ENCODE data around the gene SPPL3.

SPPL3 gene

DNA sequence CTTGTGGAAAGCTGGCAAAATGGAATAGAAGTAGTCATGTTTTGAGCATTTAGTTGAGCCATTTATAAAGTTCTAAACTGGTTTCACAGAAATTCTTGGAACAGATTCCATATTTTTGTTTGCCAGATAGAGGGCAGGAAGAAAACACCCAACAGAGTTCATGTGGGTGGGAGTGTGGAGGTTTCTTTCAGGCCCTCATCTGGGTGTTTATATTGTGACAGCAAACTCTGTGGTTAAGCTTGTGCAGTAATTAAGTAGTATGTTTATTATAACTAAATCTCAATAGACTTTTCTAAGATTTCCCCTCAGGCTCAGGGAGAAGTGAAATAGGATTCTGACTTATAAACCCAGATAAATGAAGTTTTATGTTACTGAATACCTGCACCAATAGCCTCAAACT, 57.4 kb downstream of the SPPL3 start:
- H3K27ac ChIP-seq (ENCODE audit: low read depth, low read length), result peak overlapping the region; percentile 21; the same call in 1 of the 2 replicates
- no peak overlapping the region for H3K4me3 ChIP-seq (ENCODE audit: insufficient read depth, low read length, poor library complexity, severe bottlenecking)
- H3K9me3 ChIP-seq (ENCODE audit: insufficient read depth, low read length), result no peaks in the 10 kb centered on the region
- no peaks in the 10 kb centered on the region for H4K20me1 ChIP-seq (ENCODE audit: low read depth, low read length)
- no peak overlapping the region for H3K9ac ChIP-seq (ENCODE audit: low read length)
- no peaks in the 10 kb centered on the region for H3K27me3 ChIP-seq (ENCODE audit: low read length)
- no peak for TF ChIP-seq EZH2phosphoT487 (conservative IDR thresholded peaks at IDR 0.05; ENCODE audit: low read length)
- TF ChIP-seq, protein P1, sequence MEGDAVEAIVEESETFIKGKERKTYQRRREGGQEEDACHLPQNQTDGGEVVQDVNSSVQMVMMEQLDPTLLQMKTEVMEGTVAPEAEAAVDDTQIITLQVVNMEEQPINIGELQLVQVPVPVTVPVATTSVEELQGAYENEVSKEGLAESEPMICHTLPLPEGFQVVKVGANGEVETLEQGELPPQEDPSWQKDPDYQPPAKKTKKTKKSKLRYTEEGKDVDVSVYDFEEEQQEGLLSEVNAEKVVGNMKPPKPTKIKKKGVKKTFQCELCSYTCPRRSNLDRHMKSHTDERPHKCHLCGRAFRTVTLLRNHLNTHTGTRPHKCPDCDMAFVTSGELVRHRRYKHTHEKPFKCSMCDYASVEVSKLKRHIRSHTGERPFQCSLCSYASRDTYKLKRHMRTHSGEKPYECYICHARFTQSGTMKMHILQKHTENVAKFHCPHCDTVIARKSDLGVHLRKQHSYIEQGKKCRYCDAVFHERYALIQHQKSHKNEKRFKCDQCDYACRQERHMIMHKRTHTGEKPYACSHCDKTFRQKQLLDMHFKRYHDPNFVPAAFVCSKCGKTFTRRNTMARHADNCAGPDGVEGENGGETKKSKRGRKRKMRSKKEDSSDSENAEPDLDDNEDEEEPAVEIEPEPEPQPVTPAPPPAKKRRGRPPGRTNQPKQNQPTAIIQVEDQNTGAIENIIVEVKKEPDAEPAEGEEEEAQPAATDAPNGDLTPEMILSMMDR (IDR thresholded peaks at IDR 0.05; ENCODE audit: insufficient read depth, low read length, poor library complexity, severe bottlenecking), result no peak
- H3K9me2 ChIP-seq (replicated peaks; ENCODE audit: insufficient read depth, low read length), result no peaks in the 10 kb centered on the region
- H3K36me3 ChIP-seq (ENCODE audit: low read length), result no peaks in the 10 kb centered on the region
- H3K4me2 ChIP-seq (ENCODE audit: low read depth, low read length, poor library complexity, severe bottlenecking), result no peak overlapping the region
- H2AFZ ChIP-seq (ENCODE audit: low read depth, low read length, severe bottlenecking), result no peak overlapping the region
- peaks cover 20% of the 10 kb centered on the region for H3F3A ChIP-seq (ENCODE audit: insufficient read depth)
- H3K79me2 ChIP-seq (ENCODE audit: insufficient read depth, low read length), result peaks cover 43% of the 10 kb centered on the region; the same call in 1 of the 2 replicates

DNA sequence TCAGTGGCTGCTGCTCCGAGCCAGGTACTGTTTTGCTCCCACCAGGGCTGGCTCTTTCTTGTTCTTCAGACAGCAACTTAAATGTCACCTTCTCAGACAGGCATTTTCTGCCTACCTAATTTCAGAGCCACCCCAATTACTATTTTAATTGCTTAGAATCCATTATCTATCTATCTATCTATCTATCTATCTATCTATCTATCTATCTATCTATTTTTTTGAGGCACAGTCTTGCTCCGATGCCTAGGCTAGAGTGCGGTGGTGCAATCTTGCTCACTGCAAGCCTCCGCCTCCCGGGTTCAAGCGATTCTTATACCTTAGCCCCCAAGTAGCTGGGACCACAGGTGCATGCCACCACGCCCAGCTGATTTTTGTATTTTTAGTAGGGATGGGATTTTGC, 58.5 kb downstream of the SPPL3 start:
- TF ChIP-seq, protein P1 (IDR thresholded peaks at IDR 0.05; ENCODE audit: insufficient read depth, low read length, poor library complexity, severe bottlenecking), result no peak
- TF ChIP-seq EZH2phosphoT487 (conservative IDR thresholded peaks at IDR 0.05; ENCODE audit: low read length), result no peak

DNA sequence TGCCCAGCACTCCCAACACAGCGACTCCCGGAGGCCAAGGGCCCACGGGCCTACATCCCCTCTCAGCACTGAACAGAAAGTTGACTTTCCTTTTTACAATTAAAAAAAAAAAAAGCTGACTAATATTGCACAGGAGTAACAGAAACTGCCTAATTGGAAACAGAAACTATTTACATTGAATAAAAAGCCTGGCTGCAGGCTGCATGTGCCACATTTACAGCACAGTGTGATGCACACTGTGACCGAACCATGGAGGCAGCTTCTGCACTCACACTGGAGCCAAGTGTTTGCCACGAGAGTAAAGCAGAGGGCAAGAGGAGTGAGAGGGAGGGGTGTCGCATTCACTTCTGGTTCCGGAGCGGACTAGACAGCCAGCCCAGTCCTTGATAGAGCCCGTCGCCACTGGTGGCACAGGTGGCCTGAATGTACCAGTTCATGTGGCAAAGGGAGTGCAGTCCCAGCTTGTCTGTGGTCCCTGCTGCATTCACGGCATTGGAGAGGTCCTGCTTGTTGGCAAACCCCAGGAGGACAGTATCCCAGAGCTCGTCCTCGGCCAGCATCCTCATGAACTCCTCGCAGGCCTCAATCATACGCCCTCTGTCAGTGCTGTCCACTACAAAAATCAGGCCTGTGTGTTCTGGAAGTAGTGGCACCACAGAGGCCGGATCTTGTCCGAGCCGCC, 59.2 kb downstream of the SPPL3 start:
- no peak overlapping the region for H3K27ac ChIP-seq (ENCODE audit: low read depth, low read length)
- H3K4me2 ChIP-seq (ENCODE audit: low read depth, low read length, poor library complexity, severe bottlenecking), result no peak overlapping the region
- no peaks in the 10 kb centered on the region for H4K20me1 ChIP-seq (ENCODE audit: low read depth, low read length)
- TF ChIP-seq, protein P1 (IDR thresholded peaks at IDR 0.05; ENCODE audit: insufficient read depth, low read length, poor library complexity, severe bottlenecking), result no peak
- TF ChIP-seq EZH2phosphoT487 (conservative IDR thresholded peaks at IDR 0.05; ENCODE audit: low read length), result no peak
- no peaks in the 10 kb centered on the region for H3K9me2 ChIP-seq (replicated peaks; ENCODE audit: insufficient read depth, low read length)
- no peak overlapping the region for H2AFZ ChIP-seq (ENCODE audit: low read depth, low read length, severe bottlenecking)
- no peaks in the 10 kb centered on the region for H3K9me3 ChIP-seq (ENCODE audit: insufficient read depth, low read length)
- peaks cover 20% of the 10 kb centered on the region for H3F3A ChIP-seq (ENCODE audit: insufficient read depth)
- H3K9ac ChIP-seq (ENCODE audit: low read length), result no peak overlapping the region
- H3K79me2 ChIP-seq (ENCODE audit: insufficient read depth, low read length), result peaks cover 33% of the 10 kb centered on the region; the same call in 1 of the 2 replicates
- no peaks in the 10 kb centered on the region for H3K27me3 ChIP-seq (ENCODE audit: low read length)
- no peak overlapping the region for H3K4me3 ChIP-seq (ENCODE audit: insufficient read depth, low read length, poor library complexity, severe bottlenecking)
- H3K36me3 ChIP-seq (ENCODE audit: low read length), result no peaks in the 10 kb centered on the region

More for the DNA sequence above, 58.5 kb downstream of the SPPL3 start:
- Histone ChIP-seq H3K27ac (ENCODE audit: low read depth, low read length) (no peak overlapping the region), H3K79me2 (ENCODE audit: insufficient read depth, low read length) (peaks cover 39% of the 10 kb centered on the region; the same call in 1 of the 2 replicates), H2AFZ (ENCODE audit: low read depth, low read length, severe bottlenecking) (no peak overlapping the region), H4K20me1 (ENCODE audit: low read depth, low read length) (no peaks in the 10 kb centered on the region), H3K27me3 (ENCODE audit: low read length) (no peaks in the 10 kb centered on the region), H3F3A (ENCODE audit: insufficient read depth) (peaks cover 20% of the 10 kb centered on the region), H3K9ac (ENCODE audit: low read length) (no peak overlapping the region), H3K4me2 (ENCODE audit: low read depth, low read length, poor library complexity, severe bottlenecking) (no peak overlapping the region), H3K9me2 (replicated peaks; ENCODE audit: insufficient read depth, low read length) (no peaks in the 10 kb centered on the region), H3K36me3 (ENCODE audit: low read length) (no peaks in the 10 kb centered on the region), H3K4me3 (ENCODE audit: insufficient read depth, low read length, poor library complexity, severe bottlenecking) (no peak overlapping the region), H3K9me3 (ENCODE audit: insufficient read depth, low read length) (no peaks in the 10 kb centered on the region)
